Measurements from ENCODE around the gene DDX19B. TPM values are rescaled to one million over a fixed set of nuclear protein-coding genes. Genes with fewer than 3 reads are reported as not detected.
A peak's percentile ranks its signal among the peaks of the same experiment; 100 is the strongest.

DDX19B gene
- total and polyA plus RNA-seq, 8 donors: 9.8 to 34.3 (median 23.1) TPM

GRCh38 chr16:70380248-70380918 lies 81.4 kb downstream of the DDX19B start:
- peak overlapping the region; percentile 65 to 82 (median 75) for H3K4me3 ChIP-seq
- H3K27me3 ChIP-seq: no peaks in the 10 kb centered on the region
- no peak for TF ChIP-seq POLR2A (IDR thresholded peaks at IDR 0.05)
- TF ChIP-seq POLR2AphosphoS5 (IDR thresholded peaks at IDR 0.05): no peak
- TF ChIP-seq CTCF (IDR thresholded peaks at IDR 0.05): no peak
- TF ChIP-seq EP300 (IDR thresholded peaks at IDR 0.05): no peak
- peak; percentile 57 to 76 for DNase-seq
- peaks cover 16 to 34% (median 25%) of the 10 kb centered on the region in 4 donors for H3K4me1 ChIP-seq
- WGBS, 5 donors: 0 to 1% (median 1%) methylated on average over 20 to 31 of the region's 31 CpGs
- intact Hi-C loops (cut with DNase I; ENCODE audit: low total_unique reads): loop anchor here (10.0 kb wide), 1 partner anchor 64 kb away; no protein-coding TSS in a partner anchor
- H3K36me3 ChIP-seq: peaks cover 0 to 38% (median 25%) of the 10 kb centered on the region in 4 donors
- peak overlapping the region; percentile 83 to 90 (median 84) for H3K27ac ChIP-seq
- H3K9me3 ChIP-seq: no peaks in the 10 kb centered on the region

- H3K4me1 ChIP-seq: peaks cover 16 to 27% (median 22%) of the 10 kb centered on the region in 4 donors
- DNase-seq: peak; percentile 97 to 99
- H3K36me3 ChIP-seq: peaks cover 0 to 31% (median 20%) of the 10 kb centered on the region in 4 donors
- TF ChIP-seq POLR2AphosphoS5 (IDR thresholded peaks at IDR 0.05) (peak; percentile 16 to 90 (median 87)), CTCF (IDR thresholded peaks at IDR 0.05) (peak in 1 of 7 experiments; percentile 18), POLR2A (IDR thresholded peaks at IDR 0.05) (peak in 2 of 4 donors; percentile 49 to 52), EP300 (IDR thresholded peaks at IDR 0.05) (no peak)
- no peaks in the 10 kb centered on the region for H3K27me3 ChIP-seq
- H3K27ac ChIP-seq: peak overlapping the region; percentile 83 to 90 (median 84)
- H3K4me3 ChIP-seq: peak overlapping the region; percentile 65 to 82 (median 75)
- intact Hi-C loops (cut with DNase I; ENCODE audit: low total_unique reads): loop anchor here (10.0 kb wide), 1 partner anchor 64 kb away; no protein-coding TSS in a partner anchor
- H3K9me3 ChIP-seq: no peaks in the 10 kb centered on the region
- 0 to 1% (median 1%) methylated on average over 17 to 52 of the region's 52 CpGs for WGBS, 5 donors
Measured at GRCh38 chr16:70380919-70381603, 82.1 kb downstream of the DDX19B start.

- Histone ChIP-seq H3K36me3 (peaks cover 0 to 28% (median 19%) of the 10 kb centered on the region in 4 donors), H3K4me3 (peak overlapping the region; percentile 65 to 82 (median 75)), H3K27ac (peak overlapping the region; percentile 83 to 90 (median 84)), H3K4me1 (peaks cover 16 to 27% (median 22%) of the 10 kb centered on the region in 4 donors), H3K9me3 (no peaks in the 10 kb centered on the region), H3K27me3 (no peaks in the 10 kb centered on the region)
- no peak for DNase-seq
- TF ChIP-seq POLR2A (IDR thresholded peaks at IDR 0.05): no peak
- WGBS, 5 donors: 12 to 48% (median 15%) methylated on average over 22 to 47 of the region's 47 CpGs
- intact Hi-C loops (cut with DNase I; ENCODE audit: low total_unique reads): loop anchor here (10.0 kb wide), 1 partner anchor 63 kb away; no protein-coding TSS in a partner anchor
Measured at GRCh38 chr16:70381604-70382342, 82.8 kb downstream of the DDX19B start.

- no peak for DNase-seq
- Histone ChIP-seq H3K27me3 (no peaks in the 10 kb centered on the region), H3K27ac (no peak overlapping the region), H3K4me3 (no peak overlapping the region), H3K4me1 (peaks cover 16 to 27% (median 22%) of the 10 kb centered on the region in 4 donors), H3K36me3 (peaks cover 0 to 43% (median 34%) of the 10 kb centered on the region in 4 donors), H3K9me3 (no peaks in the 10 kb centered on the region)
- intact Hi-C loops (cut with DNase I; ENCODE audit: low total_unique reads): loop anchor here (10.0 kb wide), 1 partner anchor 61 kb away; no protein-coding TSS in a partner anchor
- TF ChIP-seq EP300 (IDR thresholded peaks at IDR 0.05) (no peak), POLR2AphosphoS5 (IDR thresholded peaks at IDR 0.05) (no peak)
- 73 to 93% (median 89%) methylated on average over 6 of the region's 6 CpGs for WGBS, 5 donors
Measured at GRCh38 chr16:70383421-70383960, 84.5 kb downstream of the DDX19B start.

Small RNA genes lying within 50 kb of the gene (small RNA-seq; reads per million reads assigned to genes)
- 0 reads per million in 4 donors for gene RN7SL279P

Other genes with a start within 250 kb of the DDX19B start
- gene PDPR, start 184.9 kb upstream of the DDX19B start, total RNA-seq: 10 to 100 TPM; 11.3 to 85.7 (median 29.6) TPM
- 1 to 10 TPM; 2.4 to 5.0 (median 4.1) TPM for gene PDPR, start 184.9 kb upstream of the DDX19B start, polyA plus RNA-seq
- gene CLEC18C, start 125.4 kb upstream of the DDX19B start, total RNA-seq: 1 to 10 TPM in 2 of 5 donors, not detected in 3; 1.3 to 3.0 TPM
- under 1 TPM in 2 of 3 donors, not detected in 1; 0.06 to 0.08 TPM for gene CLEC18C, start 125.4 kb upstream of the DDX19B start, polyA plus RNA-seq
- 10 to 100 TPM; 20.1 to 45.2 (median 30.3) TPM for gene EXOSC6, start 47.2 kb upstream of the DDX19B start, total RNA-seq
- gene EXOSC6, start 47.2 kb upstream of the DDX19B start, polyA plus RNA-seq: 1 to 10 TPM; 7.0 to 8.8 (median 7.2) TPM
- 100 to 1,000 TPM in 1 of 5 donors, 10 to 100 TPM in 4; 49.2 to 143 (median 61.9) TPM for gene AARS1, start 9.7 kb upstream of the DDX19B start, total RNA-seq
- 10 to 100 TPM; 26.7 to 35.7 (median 34.6) TPM for gene AARS1, start 9.7 kb upstream of the DDX19B start, polyA plus RNA-seq
- 100 to 1,000 TPM in 1 of 5 donors, 10 to 100 TPM in 4; 14.8 to 130 (median 38.5) TPM for gene DDX19A, start 47.7 kb downstream of the DDX19B start, total RNA-seq
- 10 to 100 TPM; 16.1 to 21.1 (median 16.5) TPM for gene DDX19A, start 47.7 kb downstream of the DDX19B start, polyA plus RNA-seq
- gene ST3GAL2, start 139.9 kb downstream of the DDX19B start, total RNA-seq: 10 to 100 TPM in 4 of 5 donors, 1 to 10 TPM in 1; 7.7 to 51.3 (median 17.4) TPM
- 1 to 10 TPM; 2.6 to 5.9 (median 3.2) TPM for gene ST3GAL2, start 139.9 kb downstream of the DDX19B start, polyA plus RNA-seq
- gene FCSK, start 155.4 kb downstream of the DDX19B start, total RNA-seq: 10 to 100 TPM in 4 of 5 donors, 1 to 10 TPM in 1; 5.8 to 92.7 (median 43.3) TPM
- gene FCSK, start 155.4 kb downstream of the DDX19B start, polyA plus RNA-seq: 10 to 100 TPM in 1 of 3 donors, 1 to 10 TPM in 2; 7.7 to 11.8 (median 9.8) TPM
- 100 to 1,000 TPM in 1 of 5 donors, 10 to 100 TPM in 4; 10.7 to 127 (median 86.9) TPM for gene COG4, start 224.4 kb downstream of the DDX19B start, total RNA-seq
- gene COG4, start 224.4 kb downstream of the DDX19B start, polyA plus RNA-seq: 10 to 100 TPM; 26.6 to 44.6 (median 30.3) TPM
- 100 to 1,000 TPM in 3 of 5 donors, 10 to 100 TPM in 2; 59.1 to 141 (median 106) TPM for gene SF3B3, start 224.6 kb downstream of the DDX19B start, total RNA-seq
- 10 to 100 TPM; 30.8 to 82.4 (median 39.4) TPM for gene SF3B3, start 224.6 kb downstream of the DDX19B start, polyA plus RNA-seq

All from stomach (tissue), 9 donors.